ENCODE measurements around the gene DNAH17. TPM values are rescaled to one million over a fixed set of nuclear protein-coding genes. Genes with fewer than 3 reads are reported as not detected.
"Not testable (repeated sequence)": the region's sequence is repeated elsewhere in the genome, so short reads cannot be mapped to it uniquely, and the experiment has no call there.

DNAH17 gene
- polyA plus RNA-seq, 1 experiment: not detected

- POLR2A ChIA-PET: no interaction called here
- CTCF ChIA-PET: no interaction called here
- H3K36me3 ChIP-seq (ENCODE audit: control insufficient read depth, insufficient read depth, low read length): no peaks in the 10 kb centered on the region
- no peak for DNase-seq (ENCODE audit: low read depth)
- H3K27me3 ChIP-seq (ENCODE audit: control insufficient read depth, insufficient read depth, low read length): peaks cover 1% of the 10 kb centered on the region
- H3K4me3 ChIP-seq (ENCODE audit: low read depth, low read length): no peak overlapping the region
- TF ChIP-seq, protein P1, sequence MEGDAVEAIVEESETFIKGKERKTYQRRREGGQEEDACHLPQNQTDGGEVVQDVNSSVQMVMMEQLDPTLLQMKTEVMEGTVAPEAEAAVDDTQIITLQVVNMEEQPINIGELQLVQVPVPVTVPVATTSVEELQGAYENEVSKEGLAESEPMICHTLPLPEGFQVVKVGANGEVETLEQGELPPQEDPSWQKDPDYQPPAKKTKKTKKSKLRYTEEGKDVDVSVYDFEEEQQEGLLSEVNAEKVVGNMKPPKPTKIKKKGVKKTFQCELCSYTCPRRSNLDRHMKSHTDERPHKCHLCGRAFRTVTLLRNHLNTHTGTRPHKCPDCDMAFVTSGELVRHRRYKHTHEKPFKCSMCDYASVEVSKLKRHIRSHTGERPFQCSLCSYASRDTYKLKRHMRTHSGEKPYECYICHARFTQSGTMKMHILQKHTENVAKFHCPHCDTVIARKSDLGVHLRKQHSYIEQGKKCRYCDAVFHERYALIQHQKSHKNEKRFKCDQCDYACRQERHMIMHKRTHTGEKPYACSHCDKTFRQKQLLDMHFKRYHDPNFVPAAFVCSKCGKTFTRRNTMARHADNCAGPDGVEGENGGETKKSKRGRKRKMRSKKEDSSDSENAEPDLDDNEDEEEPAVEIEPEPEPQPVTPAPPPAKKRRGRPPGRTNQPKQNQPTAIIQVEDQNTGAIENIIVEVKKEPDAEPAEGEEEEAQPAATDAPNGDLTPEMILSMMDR (IDR thresholded peaks at IDR 0.05; ENCODE audit: insufficient read depth, low read depth, low read length): no peak
Observed at GRCh38 chr17:78504156-78504925, 72.9 kb downstream of the DNAH17 start.

- H3K27me3 ChIP-seq (ENCODE audit: control insufficient read depth, insufficient read depth, low read length); CTCF ChIA-PET; DNase-seq (ENCODE audit: low read depth); H3K4me3 ChIP-seq (ENCODE audit: low read depth, low read length); H3K36me3 ChIP-seq (ENCODE audit: control insufficient read depth, insufficient read depth, low read length); POLR2A ChIA-PET: not testable (repeated sequence)
Observed at GRCh38 chr17:78503388-78503787, 73.8 kb downstream of the DNAH17 start.

DNA sequence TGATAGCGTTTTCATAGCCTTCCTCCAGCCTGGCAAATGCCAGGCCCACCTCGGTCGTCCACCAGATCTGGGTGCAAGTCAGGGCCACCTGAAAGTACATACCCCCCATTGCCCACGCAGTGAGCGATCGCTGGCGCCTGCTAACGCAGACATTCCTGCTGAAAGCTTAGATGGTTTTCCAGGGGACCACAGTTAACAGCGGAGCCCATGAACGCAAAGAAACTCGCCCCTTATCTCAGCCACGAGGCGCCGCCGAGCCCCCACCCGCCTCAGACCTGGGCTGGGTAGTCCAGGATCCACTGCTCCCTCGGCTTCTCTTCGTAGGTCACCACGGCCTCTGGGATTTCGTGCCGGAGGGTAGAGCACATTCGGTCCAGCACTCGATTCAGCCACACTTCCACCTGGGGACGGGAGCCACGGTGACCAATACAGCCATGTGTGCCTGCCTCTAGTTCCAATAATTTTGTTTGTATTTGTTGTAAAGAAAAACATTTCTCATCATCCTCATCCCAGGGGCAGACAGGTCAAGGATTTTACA is 74.5 kb downstream of the DNAH17 start:
- Histone ChIP-seq H3K27me3 (ENCODE audit: control insufficient read depth, insufficient read depth, low read length) (peaks cover 1% of the 10 kb centered on the region), H3K4me3 (ENCODE audit: low read depth, low read length) (no peak overlapping the region), H3K36me3 (ENCODE audit: control insufficient read depth, insufficient read depth, low read length) (no peaks in the 10 kb centered on the region)
- CTCF ChIA-PET: no interaction called here
- TF ChIP-seq, protein P1 (IDR thresholded peaks at IDR 0.05; ENCODE audit: insufficient read depth, low read depth, low read length): no peak
- DNase-seq (ENCODE audit: low read depth): no peak
- POLR2A ChIA-PET: no interaction called here

DNA sequence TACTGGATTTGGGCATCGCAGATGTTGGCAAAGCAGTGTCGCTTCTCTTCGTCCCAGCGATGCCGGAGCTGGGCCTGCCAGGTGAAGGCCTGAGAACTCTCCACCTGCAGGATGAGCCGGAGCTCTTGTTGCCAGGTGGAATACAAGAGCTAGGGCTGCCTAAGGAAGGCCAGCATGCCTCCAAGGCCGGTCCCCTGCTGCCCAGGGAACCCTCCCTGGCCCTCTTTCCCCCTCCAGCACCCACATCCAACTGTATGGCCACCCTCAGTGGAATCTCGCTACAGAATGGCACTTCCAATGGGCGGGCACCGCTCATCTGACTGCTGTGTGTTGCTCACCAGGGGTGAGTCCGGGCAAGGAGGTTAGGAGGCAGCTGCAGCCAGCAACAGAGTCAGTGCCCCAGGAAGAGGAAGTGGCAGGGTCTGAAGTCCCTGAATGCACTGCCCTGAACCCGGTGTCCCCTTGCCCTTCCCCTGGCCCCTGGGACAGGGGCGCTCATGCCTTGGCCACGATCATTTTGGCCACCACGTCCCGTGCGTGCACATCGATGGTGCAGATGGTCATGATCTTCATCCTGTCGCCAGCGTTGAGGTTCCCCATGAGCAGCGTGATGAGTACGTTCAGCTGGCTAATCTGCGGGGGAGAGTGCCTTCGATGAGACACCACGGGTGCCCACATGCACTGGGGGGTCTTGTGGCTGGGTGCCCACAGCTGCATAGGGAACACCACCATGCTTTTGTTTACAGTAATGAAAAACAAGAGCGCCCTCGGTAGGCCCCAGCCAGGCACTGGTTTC is 75.8 kb downstream of the DNAH17 start:
- CTCF ChIA-PET: interaction anchor here (1.5 to 1.6 kb wide), 2 partner anchors 207 to 209 kb away, joined by 3 to 6 read pairs; no protein-coding TSS in a partner anchor
- Histone ChIP-seq H3K36me3 (ENCODE audit: control insufficient read depth, insufficient read depth, low read length) (no peaks in the 10 kb centered on the region), H3K4me3 (ENCODE audit: low read depth, low read length) (no peak overlapping the region), H3K27me3 (ENCODE audit: control insufficient read depth, insufficient read depth, low read length) (0 out of 2 replicates have a peak, but pooled peaks cover 1% of the 10 kb centered on the region)
- no peak for DNase-seq (ENCODE audit: low read depth)
- TF ChIP-seq, protein P1 (IDR thresholded peaks at IDR 0.05; ENCODE audit: insufficient read depth, low read depth, low read length): no peak
- POLR2A ChIA-PET: no interaction called here

DNA sequence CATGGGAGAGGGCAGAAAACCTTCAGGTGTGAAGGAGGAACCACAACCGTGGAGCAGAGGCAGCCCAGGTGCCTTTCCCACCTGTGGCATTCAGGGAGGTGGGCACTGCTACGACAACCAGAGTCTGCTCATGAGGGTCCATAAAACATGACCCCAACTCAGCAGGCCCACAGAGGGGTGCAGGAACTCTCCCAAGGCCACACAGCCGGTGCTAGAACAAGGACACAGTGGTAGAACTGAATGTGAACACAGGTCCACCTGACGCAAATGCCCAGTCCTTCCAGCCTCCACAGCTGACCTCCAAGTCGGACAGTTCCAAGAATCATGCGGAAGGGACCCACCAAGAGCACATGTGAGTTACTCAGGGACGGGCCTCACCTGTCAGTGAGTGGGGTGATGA is 76.4 kb downstream of the DNAH17 start:
- ChIA-PET POLR2A (no interaction called here), CTCF (interaction anchor here (1.5 to 1.6 kb wide), 2 partner anchors 208 to 209 kb away, joined by 3 to 6 read pairs; no protein-coding TSS in a partner anchor)
- Histone ChIP-seq H3K27me3 (ENCODE audit: control insufficient read depth, insufficient read depth, low read length) (0 out of 2 replicates have a peak, but pooled peaks cover 1% of the 10 kb centered on the region), H3K4me3 (ENCODE audit: low read depth, low read length) (no peak overlapping the region), H3K36me3 (ENCODE audit: control insufficient read depth, insufficient read depth, low read length) (no peaks in the 10 kb centered on the region)
- TF ChIP-seq, protein P1 (IDR thresholded peaks at IDR 0.05; ENCODE audit: insufficient read depth, low read depth, low read length): no peak
- DNase-seq (ENCODE audit: low read depth): no peak
